NOMO-1 (cell line): ENCODE measurements around the gene SPDYE2B.
"Not testable (repeated sequence)": the region's sequence is repeated elsewhere in the genome, so short reads cannot be mapped to it uniquely, and the experiment has no call there.

Experiments used
- DNase-seq, 2 experiments: peaks; one replicate each; lab custom pipeline; 2025; ENCODE audit not compliant: unreplicated experiment in 2 of 2; lab: John Stamatoyannopoulos, UW

The SPDYE2B gene, protein sequence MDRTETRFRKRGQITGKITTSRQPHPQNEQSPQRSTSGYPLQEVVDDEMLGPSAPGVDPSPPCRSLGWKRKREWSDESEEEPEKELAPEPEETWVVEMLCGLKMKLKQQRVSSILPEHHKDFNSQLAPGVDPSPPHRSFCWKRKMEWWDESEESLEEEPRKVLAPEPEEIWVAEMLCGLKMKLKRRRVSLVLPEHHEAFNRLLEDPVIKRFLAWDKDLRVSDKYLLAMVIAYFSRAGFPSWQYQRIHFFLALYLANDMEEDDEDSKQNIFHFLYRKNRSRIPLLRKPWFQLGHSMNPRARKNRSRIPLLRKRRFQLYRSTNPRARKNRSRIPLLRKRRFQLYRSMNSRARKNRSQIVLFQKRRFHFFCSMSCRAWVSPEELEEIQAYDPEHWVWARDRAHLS

DNA sequence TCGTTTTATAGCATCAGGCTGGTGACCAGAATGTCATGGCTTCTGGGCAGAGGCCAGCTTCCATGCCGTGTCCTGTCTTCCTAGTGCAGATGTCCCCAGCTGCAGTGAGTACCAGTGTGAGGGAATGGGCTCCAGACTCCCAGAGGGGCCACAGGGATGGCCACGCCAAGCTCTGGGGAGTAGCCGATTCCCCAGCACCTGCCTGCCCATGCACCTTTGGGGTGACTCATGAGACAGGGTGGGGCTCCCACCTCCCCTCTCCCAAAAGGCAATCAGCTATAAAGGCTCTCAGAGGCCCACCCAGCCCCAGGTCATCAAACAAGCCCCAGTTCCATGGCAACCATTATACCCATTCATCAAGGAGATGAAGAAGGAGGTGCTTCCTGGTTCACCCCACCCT is at the start of gene SPDYE2B:
Gene SPDYE2B, plus strand, starts transcription at position 396 of the 400 bp plus-strand sequence. CDS start 2,030 bp downstream, outside the sequence.
- DNase-seq = not testable (repeated sequence)

DNA sequence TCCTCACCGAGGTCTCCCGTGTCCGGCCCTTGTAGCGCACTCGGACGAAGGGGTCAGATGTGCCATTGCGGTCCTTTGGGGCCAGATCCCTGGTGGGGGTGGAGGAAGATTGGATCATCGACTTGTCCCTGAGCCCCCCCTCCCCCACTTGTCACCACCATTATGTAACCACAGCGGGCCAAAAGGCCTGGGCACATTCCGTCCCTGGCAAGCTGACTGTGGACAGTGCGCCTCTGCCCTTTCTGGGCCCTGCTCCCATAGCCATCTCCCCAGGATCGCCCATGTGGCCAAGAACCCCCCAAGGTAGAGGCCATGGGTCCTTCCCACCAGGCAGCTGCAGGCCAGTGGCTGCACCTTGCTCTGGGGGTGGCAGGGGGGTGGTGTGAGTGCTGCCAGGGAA is 47.8 kb upstream of the SPDYE2B start:
- DNase-seq = not testable (repeated sequence)

DNA sequence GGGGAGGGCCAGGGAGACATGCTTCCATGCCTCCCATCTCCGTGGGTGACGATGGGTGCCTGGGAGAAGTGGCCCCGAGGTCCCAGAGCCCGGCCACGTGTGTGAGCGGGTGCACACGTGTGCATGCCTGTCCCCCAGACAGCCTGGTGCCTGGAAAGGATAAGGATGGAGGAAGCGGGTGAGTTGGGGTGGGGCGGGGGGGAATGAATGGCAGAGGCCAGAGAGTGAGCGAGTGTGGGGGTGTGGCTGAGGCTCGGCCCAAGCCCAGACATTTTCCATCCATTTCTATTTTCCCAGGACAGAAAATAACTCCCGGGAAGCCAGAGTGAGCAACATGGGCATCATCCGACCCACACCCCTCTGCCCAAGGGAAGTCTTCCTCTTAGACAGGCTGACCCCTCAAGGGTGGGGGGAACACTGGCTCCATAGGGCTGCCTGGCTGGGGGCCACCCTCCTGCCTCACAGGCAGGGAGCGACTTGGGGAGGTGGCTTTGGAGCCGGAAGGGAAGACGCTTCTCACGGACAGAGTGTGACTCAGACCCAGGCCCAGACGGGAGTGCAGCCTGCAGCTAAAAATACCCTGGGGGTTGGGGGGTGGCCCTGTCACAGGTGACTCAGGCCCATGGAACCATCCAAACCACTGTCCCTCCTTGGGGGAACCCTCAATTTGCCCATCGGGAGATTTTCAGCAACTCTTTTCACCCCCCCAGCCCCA is 45.5 kb upstream of the SPDYE2B start:
- DNase-seq = not testable (repeated sequence)

DNA sequence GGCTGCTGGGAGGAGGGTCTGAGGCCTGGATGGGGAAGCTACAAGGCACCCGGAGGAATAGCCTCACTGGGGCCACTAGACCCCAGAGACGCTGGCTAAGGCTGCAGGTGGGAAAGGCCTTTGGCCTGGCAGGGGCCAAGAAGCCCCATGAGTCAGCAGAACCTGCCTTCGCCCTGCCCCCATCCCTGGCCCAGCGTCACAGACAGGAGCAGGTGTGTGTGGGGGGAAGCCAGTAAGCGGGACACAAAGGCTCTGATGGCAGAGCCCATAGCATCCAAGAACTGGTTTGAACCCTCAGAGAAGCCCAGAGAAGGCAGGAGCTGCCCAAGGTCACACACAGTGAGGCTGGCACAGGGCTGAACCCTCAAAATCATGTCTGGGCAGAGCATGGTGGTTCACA is 43.3 kb upstream of the SPDYE2B start:
- DNase-seq = not testable (repeated sequence)

DNA sequence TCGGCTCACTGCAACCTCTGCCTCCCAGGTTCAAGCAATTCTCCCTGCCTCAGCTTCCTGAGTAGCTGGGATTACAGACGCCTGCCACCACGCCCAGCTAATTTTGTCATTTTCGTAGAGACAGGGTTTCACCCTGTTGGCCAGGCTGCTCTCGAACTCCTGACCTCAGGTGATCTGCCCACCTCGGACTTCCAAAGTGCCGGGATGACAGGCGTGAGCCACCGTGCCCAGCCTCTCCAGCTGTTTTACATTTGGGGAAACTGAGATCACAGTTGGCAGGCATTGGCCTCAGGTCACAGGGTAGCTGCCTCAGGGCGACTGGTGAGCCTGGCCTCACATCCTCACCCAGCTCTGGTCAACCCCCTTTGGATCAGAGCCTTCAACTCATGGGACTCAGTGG is 40.4 kb upstream of the SPDYE2B start:
- DNase-seq = not testable (repeated sequence)

DNA sequence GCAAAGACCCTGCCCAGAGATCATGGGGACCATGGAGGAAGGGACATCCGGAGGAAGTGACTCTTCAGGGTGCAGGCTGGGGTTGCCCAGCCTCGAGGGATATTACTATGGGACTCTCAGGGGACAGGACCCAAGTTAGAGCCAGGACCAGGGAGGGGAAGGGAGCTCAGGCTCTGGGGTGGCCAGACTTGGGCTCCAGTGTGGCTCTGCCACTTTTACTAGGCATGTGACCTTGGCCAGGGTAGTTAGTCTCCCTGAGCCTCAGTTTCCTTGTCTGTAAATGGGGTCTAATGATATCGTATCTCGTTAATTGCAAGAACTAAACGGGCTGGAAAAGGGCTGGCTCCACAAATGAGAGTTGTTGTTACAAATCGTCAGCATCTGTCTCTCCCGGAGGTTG is 39.7 kb upstream of the SPDYE2B start:
- not testable (repeated sequence) for DNase-seq

DNA sequence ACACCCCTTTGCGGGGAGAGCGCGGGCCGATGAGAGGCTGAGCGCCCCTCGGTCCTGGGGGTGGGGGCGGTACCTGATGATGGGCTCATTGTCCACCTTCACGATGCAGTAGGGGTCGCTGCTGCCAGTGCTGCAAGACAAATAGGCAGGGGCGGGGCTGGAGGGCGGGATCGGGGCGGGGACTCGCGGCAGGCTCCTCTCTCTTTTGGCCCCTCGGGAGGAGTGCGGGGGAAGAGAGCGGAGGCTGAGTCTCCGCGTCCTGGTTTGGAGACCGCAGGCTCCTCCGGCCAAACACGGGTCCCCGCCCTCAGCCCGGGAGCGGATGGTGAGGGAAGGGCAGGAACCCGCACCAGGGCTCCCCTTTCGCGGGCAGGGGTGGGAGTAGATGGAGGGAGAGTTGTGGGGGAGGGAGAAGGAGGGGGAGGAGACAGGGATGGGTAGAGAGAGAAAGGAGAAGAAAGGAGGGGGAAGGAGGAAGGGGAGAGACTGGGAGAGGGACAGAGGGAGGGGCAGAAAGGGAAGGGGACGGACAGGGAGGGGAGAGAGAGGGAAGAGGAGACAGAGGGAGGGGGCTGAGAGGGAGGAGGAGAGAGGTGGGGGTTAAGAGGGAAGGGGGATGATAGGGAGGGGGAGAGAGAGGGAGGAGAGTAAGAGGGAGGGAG is 39.0 kb upstream of the SPDYE2B start:
- not testable (repeated sequence) for DNase-seq

DNA sequence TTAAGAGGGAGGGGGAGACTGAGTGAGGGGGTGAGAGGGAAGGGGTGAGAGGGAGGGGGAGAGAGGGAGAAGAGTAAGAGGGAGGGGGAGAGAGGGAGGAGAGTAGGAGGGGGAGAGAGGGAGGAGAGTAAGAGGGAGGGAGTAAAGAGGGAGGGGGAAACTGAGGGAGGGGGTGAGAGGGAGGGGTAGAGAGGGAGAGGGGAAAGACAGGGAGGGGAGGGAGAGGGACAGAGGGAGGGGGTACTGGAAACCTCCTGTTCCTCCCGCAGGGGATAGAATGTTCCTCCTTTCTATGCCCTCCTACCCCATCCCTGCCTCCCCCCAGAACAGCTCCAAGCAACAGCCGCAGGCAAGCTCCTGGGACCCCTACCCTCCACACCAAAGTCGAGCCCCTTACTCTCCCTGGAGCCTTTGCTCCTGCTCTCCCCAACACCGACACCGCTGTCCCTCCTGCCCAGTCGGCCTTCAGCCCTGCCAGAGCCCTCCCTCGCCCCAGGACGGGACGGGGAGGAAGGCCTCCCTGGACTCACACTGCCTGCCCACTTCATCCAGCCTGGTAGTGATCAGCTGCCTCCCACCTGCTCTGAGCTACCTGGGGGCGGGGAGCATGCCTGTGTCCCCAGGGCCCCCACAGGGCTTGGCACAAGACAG is 38.3 kb upstream of the SPDYE2B start:
- not testable (repeated sequence) for DNase-seq

DNA sequence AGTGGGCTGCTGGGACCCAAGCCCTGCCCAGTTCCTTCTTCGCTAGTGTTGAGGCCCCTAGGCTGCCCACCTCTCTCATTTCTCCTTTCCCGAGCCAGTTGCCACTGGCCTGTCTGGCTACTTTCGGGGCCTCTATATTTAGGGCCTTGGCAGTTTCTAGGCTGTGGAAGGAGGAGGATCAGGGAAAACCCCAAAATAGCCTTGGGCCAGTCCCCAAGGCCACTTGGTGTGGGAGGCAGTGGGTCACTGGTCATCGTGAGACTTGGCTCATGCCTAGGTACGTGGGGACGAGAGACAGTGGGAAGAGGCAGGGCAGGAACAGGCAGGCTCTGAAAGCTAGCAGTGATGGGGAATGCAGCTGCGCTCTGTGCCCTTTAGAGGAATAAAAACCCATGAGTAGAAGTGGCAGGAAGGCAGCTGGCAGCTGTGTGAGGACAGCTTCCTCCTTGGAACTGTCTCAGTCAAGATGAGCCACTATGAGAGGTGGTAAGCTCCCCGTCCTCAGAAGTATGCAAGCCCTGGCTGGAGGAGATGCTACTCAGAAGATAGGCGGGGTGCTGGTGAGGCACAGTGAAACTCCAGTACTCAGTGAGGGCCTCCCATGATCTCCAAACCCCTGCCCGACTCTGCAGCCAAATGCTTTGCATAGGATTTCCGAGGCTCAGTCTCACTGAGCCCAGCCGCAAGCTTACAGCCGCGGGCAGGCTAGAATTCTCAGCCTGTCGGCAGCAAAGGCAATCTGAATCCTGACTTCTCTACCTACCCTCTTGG is 36.4 kb upstream of the SPDYE2B start:
- not testable (repeated sequence) for DNase-seq

DNA sequence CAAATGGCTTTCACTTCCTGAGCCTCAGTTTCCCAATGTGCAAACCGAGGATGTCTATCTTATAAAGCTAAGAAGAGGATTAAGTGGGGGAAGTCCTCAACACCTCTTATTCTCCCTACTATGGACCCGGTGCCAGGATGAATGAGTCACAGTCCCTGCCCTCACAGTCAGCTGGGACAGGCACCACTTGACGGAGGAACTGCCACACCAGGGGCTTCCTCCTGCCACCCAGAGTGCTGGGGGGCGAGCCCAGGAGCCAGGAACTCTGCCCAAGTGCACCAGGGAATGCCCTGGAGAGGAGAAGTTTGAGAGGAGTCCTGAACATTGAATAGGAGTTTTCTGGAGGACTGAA is 35.8 kb upstream of the SPDYE2B start:
- not testable (repeated sequence) for DNase-seq

DNA sequence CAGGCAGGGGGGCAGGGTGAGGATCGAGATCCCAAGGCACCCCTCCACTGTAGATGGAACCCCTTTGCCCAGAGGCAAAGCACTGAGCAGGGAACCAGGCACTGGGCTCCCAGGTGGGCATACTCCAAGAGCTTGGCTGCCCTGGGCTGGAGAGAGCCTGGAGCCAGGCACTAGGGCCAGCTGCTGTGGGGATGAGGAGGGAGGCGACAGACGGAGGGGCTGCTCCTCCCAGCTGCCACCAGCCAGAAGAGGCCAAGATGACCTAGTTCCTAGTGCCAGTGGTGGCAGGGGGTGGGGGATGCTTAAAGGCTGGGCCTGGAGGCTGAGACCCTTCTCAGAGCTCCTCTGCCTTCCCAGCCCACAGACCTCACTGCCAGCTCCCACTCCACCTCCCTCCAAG is 35.2 kb upstream of the SPDYE2B start:
- DNase-seq = not testable (repeated sequence)

DNA sequence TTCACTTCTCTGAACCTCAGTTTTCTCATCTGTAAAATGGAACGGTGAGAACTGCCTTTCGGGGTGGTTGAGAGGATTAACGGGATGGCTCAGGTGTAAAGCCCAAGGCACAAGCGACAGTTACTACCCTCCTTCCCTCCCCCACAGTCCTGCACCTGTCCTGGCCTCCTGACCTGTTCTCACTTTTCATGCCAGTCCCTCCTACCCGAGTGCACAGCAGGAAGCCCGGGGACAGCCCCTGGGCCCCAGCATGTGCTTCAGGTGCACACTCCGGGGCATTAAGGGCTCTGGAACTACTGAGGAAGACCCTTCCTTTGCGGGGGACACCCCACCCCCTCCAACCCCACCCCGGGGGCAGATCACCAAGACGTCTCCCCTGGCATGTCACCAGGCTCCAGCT is 34.2 kb upstream of the SPDYE2B start:
- not testable (repeated sequence) for DNase-seq

DNA sequence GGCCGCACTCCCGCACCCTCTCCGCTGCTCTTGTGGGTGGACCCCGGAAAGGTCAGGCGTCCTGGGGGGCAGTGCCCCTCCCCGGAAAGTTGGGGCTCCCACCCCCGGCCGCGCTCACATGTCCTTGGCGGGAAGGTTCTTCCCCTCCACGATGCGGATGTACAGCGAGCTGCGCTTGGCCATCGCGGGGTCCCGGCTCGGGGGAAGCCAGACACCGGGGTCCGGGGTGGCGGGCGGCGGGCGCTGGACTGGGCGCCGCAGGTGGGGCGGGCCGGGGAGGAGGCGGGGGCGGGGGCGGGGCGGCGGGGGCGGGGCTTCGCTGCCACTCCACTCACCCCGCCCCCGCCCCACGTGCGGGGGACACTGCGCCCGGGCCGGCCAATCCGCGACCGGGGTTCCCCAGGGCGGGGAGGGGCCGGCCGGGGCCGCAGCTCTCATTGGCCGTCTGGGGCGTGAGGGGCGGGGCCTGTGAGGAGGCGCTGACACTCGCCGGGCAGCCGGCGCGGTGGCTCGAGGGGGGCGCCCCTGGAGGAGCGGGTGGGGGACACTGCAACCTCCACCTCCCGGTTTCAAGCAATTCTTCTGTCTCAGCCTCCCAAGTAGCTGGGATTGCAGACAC is 33.5 kb upstream of the SPDYE2B start, which contains the start of gene RASA4:
Gene RASA4, minus strand, starts transcription at position 250 of the 619 bp plus-strand sequence. Its CDS starts 67 bp downstream, at position 183.
- DNase-seq = not testable (repeated sequence)

DNA sequence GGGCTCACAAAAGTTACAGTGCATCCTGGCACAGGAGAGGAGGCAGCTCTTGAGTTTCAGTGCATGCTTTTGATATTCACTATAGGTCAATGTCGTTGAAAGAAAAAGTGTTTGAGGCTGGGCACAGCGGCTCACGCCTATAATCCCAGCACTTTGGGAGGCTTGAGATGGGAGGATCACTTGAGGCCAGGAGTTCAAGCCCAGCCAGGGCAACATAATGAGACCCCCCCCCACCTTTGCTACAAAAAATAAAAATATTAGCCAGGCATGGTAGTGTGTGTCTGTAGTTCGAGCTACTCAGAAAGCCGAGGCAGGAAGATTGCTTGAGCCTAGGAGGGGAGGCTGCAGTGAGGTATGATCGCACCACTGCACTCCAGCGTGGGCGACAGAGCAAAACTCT is 32.0 kb upstream of the SPDYE2B start:
- not testable (repeated sequence) for DNase-seq

DNA sequence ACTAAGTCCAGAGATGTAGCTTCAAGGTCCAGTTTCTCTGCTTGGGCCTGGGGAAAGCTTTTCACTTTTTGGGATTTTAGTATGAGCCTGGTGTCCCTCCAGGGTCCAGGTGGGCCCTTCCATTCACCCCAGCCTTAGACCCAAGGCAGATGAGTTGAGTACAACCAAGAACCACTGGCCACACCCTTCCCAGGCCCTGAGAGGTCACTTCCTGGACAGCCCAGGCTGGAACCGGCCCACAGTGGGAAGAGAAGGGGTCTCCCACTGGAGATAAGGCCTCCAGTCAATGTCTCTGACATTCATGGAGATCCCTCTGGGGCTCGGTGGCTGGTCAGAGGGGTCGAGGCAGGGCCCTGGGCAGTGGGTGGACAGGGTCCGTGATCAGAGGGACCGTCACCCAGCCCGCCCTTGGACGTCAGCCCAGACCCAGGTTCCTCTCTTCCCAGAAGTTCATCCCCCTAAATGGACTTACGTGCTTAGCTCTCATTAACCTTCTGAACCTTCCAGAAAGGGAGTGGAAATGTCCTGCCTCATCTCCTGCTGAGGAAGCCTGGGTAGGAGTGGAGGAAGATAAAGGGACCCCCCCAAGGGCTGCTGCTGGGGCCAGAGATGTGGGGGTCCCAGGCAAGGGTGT is 22.7 kb upstream of the SPDYE2B start:
- DNase-seq = not testable (repeated sequence)

DNA sequence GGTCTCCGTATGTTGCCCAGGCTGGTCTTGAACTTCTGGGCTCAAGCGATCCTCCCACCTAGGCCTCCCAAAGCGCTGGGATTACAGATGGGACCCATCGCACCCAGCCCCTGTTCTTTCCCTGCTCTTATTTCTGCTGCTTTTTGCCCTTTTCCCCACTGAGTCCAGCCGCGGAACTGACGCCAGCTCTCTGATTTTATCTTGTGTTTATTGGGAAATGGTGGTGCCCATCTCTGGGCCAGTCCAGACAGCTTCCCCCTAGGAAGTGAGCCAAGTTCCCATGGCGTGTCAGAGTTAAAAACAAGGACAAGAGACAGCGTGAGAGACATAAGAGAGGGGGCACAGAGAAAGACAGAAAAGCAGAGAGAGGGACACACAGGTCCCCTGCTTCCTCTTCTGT is 19.5 kb upstream of the SPDYE2B start:
- not testable (repeated sequence) for DNase-seq

DNA sequence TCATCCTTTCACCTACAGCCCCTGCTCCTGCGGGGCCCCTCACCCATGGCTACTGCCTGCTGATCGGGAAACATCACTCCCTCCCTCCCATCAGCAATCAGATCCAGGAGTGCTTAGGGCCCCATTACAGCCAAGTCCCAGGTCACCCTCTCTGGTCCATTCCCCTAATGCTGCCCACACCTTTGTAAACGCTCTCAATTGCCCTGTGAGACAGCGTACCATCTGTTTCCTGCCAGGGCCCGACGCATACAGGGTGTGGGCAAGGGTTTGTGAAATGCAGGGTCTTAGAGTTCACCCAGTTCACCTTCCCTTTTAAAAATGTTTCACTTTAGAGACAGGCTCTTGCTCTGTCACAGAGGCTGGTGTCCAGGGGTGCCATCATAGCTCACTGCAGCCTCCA is 15.8 kb upstream of the SPDYE2B start:
- not testable (repeated sequence) for DNase-seq

DNA sequence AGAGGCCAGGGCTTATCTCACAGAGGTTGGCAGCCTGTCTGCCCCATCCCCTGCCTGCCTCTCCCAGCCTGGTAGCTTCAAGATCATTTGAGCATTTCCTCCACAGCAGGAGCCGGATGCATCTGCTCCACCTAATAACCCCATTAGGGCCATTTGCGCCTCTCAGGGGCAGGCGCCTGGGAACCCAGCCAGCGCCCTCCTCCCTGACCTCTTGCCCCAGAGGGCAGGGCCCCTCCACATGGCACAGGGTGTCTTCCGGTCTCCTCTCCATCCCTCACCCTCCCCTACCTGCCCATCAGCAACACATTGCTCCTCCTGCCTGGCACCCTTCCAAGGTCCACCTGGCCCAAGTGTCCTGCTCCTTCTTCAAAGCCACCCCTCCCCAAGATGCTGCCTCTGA is 14.8 kb upstream of the SPDYE2B start:
- not testable (repeated sequence) for DNase-seq

DNA sequence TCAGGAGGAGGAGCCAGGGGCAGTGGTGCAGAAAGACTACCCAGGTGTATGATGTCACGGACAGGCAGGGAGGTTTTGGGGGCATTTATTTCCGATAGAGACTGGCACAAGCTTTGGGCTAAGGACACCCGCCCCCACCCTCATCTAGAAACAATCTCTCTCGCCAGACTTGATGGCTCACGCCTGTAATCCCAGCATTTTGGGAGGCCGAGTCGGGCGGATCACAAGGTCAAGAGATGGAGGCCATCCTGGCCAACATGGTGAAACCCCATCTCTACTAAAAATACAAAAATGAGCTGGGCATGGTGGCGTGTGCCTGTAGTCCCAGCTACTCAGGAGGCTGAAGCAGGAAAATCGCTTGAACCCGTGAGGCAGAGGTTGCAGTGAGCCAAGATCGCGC is 13.2 kb upstream of the SPDYE2B start:
- not testable (repeated sequence) for DNase-seq
